HTERT RPE-1 (cell line): ENCODE data around the gene THRA.

ENCODE experiments used
- in situ Hi-C: fragments of 300-500 bp; cut with MboI; formaldehyde crosslinking; loops from 4 replicates; pipeline ENCODE4 v1.14.3; 2020; ENCODE audit warnings: low sequenced_read_pairs

THRA gene, protein sequence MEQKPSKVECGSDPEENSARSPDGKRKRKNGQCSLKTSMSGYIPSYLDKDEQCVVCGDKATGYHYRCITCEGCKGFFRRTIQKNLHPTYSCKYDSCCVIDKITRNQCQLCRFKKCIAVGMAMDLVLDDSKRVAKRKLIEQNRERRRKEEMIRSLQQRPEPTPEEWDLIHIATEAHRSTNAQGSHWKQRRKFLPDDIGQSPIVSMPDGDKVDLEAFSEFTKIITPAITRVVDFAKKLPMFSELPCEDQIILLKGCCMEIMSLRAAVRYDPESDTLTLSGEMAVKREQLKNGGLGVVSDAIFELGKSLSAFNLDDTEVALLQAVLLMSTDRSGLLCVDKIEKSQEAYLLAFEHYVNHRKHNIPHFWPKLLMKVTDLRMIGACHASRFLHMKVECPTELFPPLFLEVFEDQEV

DNA sequence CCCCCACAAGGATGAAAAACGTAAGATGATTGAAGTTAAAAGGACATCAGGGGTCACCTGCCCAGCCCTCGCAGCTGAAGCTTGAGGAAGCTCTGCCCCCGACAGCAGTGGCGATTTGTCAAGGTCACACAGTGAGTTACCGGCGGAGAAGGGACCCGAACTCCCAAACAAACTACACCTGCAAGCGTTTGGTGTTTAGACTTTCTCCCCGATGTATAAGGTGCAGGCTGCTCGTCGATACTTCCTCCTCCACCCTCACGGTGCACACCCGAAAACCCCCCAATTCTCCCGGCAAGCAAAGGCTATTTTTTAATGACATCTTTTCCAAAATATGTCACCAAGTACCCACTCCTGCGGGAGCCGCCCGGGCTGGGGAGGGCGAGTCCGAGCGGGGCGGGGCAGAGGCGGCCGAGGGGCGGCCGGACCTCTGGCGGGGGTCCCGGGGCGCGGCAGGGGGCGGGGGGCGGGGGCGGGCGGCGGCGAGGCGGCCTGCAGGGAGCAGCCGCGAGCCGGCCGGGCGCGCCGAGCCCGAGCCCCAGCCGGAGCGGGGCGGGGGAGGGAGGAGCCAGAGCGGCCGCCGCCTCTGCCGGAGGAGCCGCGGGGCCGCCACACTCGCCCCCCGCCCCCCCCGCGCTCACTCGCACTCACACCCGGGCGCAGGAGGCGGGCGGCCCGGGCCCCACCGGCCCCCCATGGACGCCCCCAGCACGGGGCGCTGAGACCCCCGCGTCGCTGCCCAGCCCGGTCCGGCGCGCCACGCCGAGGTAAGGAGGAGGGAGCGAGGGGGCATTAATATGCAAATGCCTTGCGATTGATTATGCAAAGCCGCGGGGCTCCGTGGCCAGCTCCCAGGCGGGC, at the start of gene THRA:
THRA (plus strand) TSS at position 637 of the 858 bp plus-strand sequence. CDS start 11,524 bp downstream, outside the sequence.
- in situ Hi-C loops: no loop called here

DNA sequence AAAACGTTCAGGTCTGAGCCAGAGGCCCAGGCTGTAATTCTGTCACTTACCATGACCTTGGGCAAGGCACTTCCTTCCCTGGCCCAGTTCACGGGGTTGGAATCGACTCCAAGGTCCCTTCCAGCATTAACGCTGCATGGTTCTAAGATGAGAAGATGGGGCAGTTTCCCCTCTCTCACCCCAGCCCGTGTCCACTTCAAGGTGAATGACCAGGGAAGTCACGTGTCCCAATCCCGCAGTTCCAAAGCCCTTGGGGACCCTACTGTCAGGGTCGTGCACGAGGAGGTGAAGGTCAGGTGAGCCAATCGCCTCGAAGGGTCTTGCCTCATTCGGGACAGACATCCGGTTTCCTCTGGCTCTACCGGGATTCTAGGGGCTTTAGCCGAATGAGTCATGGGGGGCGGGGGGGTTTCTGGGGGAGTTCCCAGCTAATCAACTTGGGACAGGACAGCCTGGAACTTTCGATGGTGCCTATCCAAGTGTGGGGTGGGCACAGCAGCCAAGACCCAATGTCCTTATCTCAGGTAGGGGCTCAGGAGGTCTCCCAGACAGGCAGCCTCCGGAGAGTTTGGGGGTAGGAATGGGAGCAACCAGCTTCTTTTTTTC, 48.3 kb upstream of the THRA start:
- in situ Hi-C loops: no loop called here

DNA sequence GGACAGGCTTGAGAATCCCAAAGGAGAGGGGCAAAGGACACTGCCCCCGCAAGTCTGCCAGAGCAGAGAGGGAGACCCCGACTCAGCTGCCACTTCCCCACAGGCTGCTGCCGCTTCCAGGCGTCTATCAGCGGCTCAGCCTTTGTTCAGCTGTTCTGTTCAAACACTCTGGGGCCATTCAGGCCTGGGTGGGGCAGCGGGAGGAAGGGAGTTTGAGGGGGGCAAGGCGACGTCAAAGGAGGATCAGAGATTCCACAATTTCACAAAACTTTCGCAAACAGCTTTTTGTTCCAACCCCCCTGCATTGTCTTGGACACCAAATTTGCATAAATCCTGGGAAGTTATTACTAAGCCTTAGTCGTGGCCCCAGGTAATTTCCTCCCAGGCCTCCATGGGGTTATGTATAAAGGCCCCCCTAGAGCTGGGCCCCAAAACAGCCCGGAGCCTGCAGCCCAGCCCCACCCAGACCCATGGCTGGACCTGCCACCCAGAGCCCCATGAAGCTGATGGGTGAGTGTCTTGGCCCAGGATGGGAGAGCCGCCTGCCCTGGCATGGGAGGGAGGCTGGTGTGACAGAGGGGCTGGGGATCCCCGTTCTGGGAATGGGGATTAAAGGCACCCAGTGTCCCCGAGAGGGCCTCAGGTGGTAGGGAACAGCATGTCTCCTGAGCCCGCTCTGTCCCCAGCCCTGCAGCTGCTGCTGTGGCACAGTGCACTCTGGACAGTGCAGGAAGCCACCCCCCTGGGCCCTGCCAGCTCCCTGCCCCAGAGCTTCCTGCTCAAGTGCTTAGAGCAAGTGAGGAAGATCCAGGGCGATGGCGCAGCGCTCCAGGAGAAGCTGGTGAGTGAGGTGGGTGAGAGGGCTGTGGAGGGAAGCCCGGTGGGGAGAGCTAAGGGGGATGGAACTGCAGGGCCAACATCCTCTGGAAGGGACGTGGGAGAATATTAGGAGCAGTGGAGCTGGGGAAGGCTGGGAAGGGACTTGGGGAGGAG, 47.5 kb upstream of the THRA start, which contains the start of gene CSF3:
CSF3 (plus strand) TSS at position 436 of the 993 bp plus-strand sequence; CDS start at position 471, 35 bp downstream.
- in situ Hi-C loops: no loop called here

DNA sequence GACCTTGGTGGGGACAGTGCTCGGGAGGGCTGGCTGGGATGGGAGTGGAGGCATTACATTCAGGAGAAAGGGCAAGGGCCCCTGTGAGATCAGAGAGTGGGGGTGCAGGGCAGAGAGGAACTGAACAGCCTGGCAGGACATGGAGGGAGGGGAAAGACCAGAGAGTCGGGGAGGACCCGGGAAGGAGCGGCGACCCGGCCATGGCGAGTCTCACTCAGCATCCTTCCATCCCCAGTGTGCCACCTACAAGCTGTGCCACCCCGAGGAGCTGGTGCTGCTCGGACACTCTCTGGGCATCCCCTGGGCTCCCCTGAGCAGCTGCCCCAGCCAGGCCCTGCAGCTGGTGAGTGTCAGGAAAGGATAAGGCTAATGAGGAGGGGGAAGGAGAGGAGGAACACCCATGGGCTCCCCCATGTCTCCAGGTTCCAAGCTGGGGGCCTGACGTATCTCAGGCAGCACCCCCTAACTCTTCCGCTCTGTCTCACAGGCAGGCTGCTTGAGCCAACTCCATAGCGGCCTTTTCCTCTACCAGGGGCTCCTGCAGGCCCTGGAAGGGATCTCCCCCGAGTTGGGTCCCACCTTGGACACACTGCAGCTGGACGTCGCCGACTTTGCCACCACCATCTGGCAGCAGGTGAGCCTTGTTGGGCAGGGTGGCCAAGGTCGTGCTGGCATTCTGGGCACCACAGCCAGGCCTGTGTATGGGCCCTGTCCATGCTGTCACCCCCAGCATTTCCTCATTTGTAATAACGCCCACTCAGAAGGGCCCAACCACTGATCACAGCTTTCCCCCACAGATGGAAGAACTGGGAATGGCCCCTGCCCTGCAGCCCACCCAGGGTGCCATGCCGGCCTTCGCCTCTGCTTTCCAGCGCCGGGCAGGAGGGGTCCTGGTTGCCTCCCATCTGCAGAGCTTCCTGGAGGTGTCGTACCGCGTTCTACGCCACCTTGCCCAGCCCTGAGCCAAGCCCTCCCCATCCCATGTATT, 46.5 kb upstream of the THRA start:
- in situ Hi-C loops: no loop called here

DNA sequence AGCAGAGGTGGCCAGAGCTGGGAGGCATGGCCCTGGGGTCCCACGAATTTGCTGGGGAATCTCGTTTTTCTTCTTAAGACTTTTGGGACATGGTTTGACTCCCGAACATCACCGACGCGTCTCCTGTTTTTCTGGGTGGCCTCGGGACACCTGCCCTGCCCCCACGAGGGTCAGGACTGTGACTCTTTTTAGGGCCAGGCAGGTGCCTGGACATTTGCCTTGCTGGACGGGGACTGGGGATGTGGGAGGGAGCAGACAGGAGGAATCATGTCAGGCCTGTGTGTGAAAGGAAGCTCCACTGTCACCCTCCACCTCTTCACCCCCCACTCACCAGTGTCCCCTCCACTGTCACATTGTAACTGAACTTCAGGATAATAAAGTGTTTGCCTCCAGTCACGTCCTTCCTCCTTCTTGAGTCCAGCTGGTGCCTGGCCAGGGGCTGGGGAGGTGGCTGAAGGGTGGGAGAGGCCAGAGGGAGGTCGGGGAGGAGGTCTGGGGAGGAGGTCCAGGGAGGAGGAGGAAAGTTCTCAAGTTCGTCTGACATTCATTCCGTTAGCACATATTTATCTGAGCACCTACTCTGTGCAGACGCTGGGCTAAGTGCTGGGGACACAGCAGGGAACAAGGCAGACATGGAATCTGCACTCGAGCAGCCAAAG, 45.2 kb upstream of the THRA start:
- in situ Hi-C loops: no loop called here

DNA sequence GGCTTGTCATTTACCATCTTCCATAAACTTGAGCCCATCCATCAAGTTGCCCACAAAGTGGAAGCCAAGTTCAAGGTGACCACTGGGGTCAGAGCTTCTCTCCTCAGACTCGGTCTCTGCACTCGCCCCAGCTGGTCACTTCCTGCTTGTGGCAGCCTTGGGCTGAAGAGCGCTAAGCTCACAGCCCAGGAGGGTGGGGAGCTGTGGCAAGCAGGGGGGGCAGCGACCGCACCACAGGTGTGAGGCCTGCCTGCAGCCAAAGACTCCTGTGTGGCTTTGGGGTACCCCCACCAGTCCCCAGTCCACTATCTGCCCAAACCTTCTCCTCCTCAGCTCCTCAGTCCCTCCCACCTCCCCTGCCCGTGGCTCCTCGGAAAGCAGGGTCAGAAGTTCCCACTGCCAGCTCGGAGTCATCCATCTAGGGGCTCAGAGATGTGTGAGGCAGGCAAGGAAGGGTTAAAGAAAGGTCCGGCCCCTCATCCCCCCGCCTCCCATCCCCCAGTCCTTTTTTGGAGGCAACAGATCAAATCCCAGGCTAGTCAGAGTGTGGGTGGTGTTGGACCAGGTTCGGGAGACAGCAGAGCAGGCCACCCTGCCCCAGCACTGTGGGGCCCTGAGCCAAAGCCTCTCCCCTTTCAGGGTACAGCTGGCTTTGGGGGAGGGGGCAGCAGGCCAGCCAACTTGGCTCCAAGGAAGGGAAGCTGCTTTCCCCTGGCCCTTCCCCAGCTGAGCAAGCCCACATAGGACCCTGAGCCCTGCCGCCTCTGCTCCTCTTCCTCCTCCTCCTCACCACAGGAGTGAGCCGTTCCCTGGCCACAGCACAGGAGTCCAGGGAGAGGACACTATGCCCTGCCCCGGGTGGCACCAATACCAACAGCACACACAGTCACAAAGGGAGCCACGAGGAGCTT, 44.3 kb upstream of the THRA start:
- in situ Hi-C loops: no loop called here

DNA sequence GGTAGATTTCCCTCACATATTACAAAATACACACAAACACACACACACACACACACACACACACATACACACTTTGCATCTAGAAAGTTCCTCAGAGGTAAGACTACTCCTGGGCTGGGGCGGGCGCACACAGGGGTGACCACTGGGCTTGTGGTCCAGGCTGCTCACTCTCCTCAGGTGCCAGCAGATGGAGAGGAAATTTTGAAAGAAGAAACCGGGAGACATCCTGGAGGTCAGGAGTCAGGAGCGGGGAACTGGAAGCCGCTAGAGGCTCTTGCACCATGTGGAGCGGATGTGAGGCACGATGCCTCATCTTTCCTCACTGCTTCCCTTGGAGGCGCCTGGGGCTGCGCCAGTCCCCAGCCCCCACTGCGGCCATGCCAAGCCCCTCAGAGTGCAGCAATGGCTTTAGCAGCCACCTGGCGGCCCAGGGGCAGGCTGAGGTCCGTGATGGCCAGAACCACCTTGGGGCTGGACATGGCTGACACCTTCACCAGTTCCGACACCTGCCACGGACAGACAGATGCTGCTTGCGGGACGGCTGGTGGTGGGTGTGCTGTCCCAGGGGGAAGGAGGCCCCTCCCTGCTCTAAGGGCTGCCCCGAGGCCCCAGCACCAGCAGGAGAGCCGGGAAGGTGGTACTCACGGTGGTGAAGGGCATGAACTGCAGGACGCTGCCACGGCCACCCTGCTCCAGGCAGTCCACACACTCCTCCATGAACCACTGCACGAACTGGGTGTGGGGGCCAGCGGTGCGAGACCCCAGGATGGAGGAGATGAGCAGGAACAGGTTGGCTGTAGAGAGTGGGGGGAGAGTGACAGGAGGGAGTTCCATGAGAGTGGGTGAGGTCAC, 43.4 kb upstream of the THRA start:
- in situ Hi-C loops: no loop called here

DNA sequence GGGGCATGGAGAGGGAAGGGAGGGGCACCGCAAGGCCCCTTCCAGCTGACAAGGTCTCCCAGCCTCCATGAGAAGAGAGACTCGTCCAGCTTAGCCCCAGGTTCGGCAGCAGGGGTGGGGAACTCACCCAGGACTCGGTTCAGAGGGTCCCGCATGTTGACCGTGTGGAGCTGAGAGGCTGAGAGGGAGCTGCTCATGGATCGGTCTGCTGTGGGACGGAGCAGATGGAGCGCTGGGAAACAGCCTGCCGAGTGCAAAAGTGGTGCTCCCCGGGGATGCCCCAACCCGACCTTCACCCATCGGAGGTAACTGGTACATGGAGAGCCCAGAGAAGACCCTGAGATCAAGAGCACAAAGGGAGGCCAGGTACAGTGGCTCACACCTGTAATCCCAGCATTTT, 42.6 kb upstream of the THRA start:
- in situ Hi-C loops: no loop called here

DNA sequence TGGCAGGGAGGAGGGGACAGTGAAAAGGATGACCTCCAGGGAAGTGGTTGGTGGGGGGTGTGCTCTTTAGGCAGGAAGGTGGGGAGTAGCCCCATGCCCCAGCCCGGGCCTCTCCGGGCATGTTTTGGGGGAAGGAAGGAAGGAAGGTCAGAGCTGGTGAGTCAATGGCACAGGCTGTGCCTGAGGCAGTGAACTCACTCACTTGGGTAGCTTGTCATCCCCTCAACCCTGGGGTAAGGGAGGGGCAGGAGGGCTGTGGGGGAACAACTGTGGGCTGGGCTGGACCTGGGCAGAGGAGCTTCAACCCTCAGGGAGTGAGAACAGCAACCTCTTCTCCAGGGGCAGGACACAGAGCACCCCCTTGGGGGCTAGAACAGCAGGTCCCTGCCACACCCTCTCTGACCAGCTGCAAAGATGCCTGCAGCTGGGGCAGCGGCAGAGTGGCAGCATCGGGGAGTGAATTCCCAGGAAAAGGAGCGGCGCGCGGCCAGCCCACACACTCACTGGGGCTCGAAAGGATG, 41.3 kb upstream of the THRA start:
- in situ Hi-C loops: no loop called here

DNA sequence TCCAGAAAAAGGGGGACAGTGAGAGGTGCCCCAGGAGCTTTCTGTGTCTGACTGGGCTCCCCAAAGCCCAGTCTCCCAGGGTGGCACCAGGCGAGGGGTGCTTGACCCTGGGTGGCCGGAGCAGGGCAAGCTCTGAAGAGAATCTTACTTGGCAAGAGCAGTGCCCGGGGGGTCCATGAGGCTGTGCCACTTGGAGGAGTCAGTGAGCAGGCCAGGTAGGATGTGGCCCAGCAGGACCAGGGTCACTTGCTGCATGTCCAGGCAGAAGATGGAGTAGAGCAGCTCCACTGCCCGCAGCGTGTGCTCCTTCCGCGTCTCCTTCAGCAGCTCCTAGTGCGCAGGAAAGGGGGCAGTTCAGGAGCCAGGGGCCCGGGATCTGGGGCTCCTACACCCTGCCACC, 40.3 kb upstream of the THRA start:
- in situ Hi-C loops: no loop called here

DNA sequence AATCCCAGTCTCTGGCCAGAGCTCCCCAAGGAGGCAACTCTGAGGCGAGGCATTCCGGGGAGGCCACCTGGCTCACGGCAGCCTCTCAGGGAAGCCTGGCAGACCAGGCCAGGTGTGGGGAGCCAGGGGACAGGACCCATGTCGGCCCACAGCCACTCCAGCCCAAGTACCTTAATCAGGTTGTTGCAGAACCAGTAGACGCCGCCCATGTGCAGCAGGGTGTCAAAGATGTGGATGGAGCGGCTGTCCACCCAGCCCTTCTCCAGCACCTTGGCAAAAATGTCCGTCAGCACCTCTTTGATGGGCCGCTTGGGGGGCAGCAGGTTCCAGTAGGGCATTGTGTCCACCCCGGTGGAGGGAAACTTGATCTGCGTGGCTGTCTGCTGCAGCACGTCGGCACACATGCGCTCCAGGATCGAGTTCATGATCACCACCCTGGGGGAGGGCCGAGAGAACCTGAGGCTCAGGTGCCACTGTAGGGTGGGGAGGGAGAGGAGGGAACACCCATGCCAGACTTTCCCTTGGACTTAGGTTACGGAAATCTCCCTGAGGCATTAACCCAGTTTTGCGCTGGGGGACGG, 39.7 kb upstream of the THRA start:
- in situ Hi-C loops: no loop called here

DNA sequence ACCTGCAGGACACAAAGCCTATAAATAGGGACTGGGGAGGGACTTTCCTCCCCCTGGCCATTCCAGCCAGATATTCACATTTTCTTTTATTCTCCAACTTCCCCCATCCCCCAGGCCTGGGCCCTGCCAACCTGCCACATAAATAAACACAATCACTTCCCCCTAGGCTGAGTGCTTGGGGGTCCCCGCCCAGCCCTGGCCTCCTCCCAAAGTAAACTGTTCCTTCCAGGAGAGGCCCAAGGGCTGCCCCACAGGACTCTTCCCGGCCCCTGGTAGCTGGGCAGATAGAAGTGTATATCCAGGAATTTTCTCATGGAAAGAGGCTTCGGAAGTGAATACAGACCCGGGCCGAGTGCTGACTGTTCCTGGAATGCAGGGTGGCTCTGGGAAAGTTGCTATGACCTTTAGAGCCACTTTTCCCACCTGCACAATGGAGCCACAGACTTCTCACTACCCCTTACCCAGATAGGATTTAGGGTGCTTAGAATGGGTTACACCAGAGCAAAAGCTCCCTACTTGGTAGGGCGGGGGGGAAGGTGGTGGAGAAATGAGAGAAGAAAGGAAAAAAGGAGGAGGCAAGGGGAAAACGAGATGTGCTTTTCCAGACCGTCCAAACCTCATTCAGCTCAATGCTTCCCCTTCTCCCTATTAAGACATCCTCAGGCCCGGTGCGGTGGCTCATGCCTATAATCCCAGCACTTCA, 39.0 kb upstream of the THRA start:
- in situ Hi-C loops: no loop called here

DNA sequence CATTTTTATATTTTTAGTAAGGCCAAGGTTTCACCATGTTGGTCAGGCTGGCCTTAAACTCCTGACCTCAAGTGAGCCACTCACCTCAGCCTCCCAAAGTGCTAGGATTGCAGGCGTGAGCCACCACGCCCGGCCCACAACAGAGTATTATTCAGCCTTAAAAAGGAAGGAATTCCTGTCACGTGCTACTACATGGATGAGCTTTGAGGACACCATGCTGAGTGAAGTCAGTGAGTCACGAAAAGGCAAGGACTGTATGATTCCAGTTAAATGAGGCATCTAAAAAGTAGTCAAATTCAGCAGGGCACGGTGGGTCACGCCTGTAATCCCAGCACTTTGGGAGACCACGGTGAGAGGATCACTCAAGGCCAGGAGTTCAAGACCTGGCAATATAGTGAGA, 37.9 kb upstream of the THRA start:
- in situ Hi-C loops: no loop called here

DNA sequence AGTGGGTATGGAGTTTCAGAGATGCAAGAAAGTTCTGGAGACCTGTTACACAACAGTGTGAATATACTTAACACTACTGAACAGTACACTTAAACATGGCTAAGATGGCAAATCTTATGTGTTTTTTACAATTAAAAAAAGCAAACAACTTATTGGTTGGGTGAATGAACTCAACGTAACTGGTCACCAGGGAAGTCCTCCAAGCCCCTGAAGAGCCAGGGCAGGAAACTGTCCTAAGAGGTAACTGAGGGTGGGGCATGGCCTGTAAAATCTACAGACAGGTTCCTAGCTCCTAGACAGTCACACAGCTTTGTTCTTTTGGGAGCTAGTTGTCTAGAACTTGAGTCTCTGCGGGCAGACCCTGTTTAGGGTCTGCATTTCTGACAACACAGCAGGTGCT, 37.2 kb upstream of the THRA start:
- in situ Hi-C loops: no loop called here
